DND-41 (cell line): ENCODE results near the gene ITGB5.

Source experiments
- ATAC-seq: fragments of 200-7000 bp; cut with Tn5 transposase; 3 replicates; pipeline ENCODE4 v1.9.1; 2021; ENCODE audit warnings: low read depth; ENCODE audit not compliant: insufficient read depth
- DNase-seq: peaks from one replicate; pipeline ENCODE4 v3.0.0-alpha.2; 2020
- H2AFZ ChIP-seq: 2 replicates; pipeline ENCODE4 v1.6.0; 2012; ENCODE audit warnings: low read depth, low read length
- H3K27ac ChIP-seq: 2 replicates; pipeline ENCODE4 v1.5.1; 2012; ENCODE audit warnings: low read length, inconsistent platforms
- H3K27me3 ChIP-seq: fragments of 200-600 bp; sonication (generic); 2 replicates; pipeline ENCODE4 v1.6.0; 2012; ENCODE audit warnings: low read length, mild to moderate bottlenecking, inconsistent platforms; ENCODE audit not compliant: insufficient read depth, poor library complexity
- H3K36me3 ChIP-seq: 2 replicates; pipeline ENCODE4 v1.5.1; 2012; ENCODE audit warnings: low read length, inconsistent platforms; ENCODE audit not compliant: insufficient read depth
- H3K4me1 ChIP-seq: 2 replicates; pipeline ENCODE4 v1.5.1; 2012; ENCODE audit warnings: mild to moderate bottlenecking, low read length; ENCODE audit not compliant: insufficient read depth
- H3K4me2 ChIP-seq: 2 replicates; pipeline ENCODE4 v1.6.0; 2012; ENCODE audit warnings: mild to moderate bottlenecking, moderate library complexity, low read length, inconsistent platforms; ENCODE audit not compliant: insufficient read depth
- H3K4me3 ChIP-seq, 2 experiments: fragments of 200-600 bp in 1 of 2; shearing (Covaris generic) in 1 of 2; 2 replicates each; pipeline ENCODE4 v1.5.1; 2012 to 2016; ENCODE audit warnings: inconsistent platforms in 2 of 2, low read length in 2 of 2, mild to moderate bottlenecking in 2 of 2, low read depth in 1 of 2, moderate library complexity in 1 of 2
- H3K79me2 ChIP-seq: 2 replicates; pipeline ENCODE4 v1.6.0; 2012; ENCODE audit warnings: low read length, inconsistent platforms; ENCODE audit not compliant: insufficient read depth
- H3K9ac ChIP-seq: 2 replicates; pipeline ENCODE4 v1.6.0; 2012; ENCODE audit warnings: low read depth, mild to moderate bottlenecking, inconsistent platforms, low read length, moderate library complexity
- H3K9me3 ChIP-seq: 2 replicates; pipeline ENCODE4 v1.5.1; 2012; ENCODE audit warnings: low read length, moderate library complexity, mild to moderate bottlenecking, inconsistent platforms; ENCODE audit not compliant: insufficient read depth, severe bottlenecking
- H4K20me1 ChIP-seq: 2 replicates; pipeline ENCODE4 v1.6.0; 2012; ENCODE audit warnings: low read length; ENCODE audit not compliant: insufficient read depth
- CTCF ChIP-seq: IDR thresholded peaks from 2 replicates; pipeline ENCODE4 v1.5.1; 2012; ENCODE audit warnings: borderline replicate concordance, low read length, moderate library complexity, mild to moderate bottlenecking; ENCODE audit not compliant: poor library complexity, severe bottlenecking; ENCODE audit errors: extremely low read depth
- EZH2 ChIP-seq: IDR thresholded peaks from 3 replicates; pipeline ENCODE4 v1.6.1; 2012; ENCODE audit warnings: borderline replicate concordance, low read depth, mild to moderate bottlenecking, moderate library complexity, low read length, inconsistent platforms; ENCODE audit not compliant: severe bottlenecking

Gene ITGB5

GRCh38 chr3:124893526-124893925, 6.4 kb upstream of the ITGB5 start:
- Histone ChIP-seq H3K4me1 (no peaks in the 10 kb centered on the region), H3K36me3 (no peaks in the 10 kb centered on the region), H3K4me2 (no peak overlapping the region), H3K9me3 (no peaks in the 10 kb centered on the region), H3K27me3 (no peaks in the 10 kb centered on the region), H2AFZ (no peak overlapping the region), H3K27ac (no peak overlapping the region), H3K4me3 (no peak overlapping the region), H3K79me2 (no peaks in the 10 kb centered on the region), H3K9ac (no peak overlapping the region), H4K20me1 (no peaks in the 10 kb centered on the region)
- no peak for DNase-seq
- no peak for ATAC-seq
- TF ChIP-seq CTCF (no peak), EZH2 (no peak)

- ATAC-seq (no peak), DNase-seq (no peak)
- Histone ChIP-seq H4K20me1 (no peaks in the 10 kb centered on the region), H3K9me3 (no peaks in the 10 kb centered on the region), H3K27me3 (no peaks in the 10 kb centered on the region), H3K27ac (no peak overlapping the region), H3K79me2 (no peaks in the 10 kb centered on the region), H3K4me1 (no peaks in the 10 kb centered on the region), H3K9ac (no peak overlapping the region), H2AFZ (no peak overlapping the region), H3K4me3 (no peak overlapping the region), H3K4me2 (no peak overlapping the region), H3K36me3 (no peaks in the 10 kb centered on the region)
- no peak for TF ChIP-seq EZH2
These were observed 3.5 kb upstream of the ITGB5 start for GRCh38 chr3:124890573-124891190.

GRCh38 chr3:124888482-124889441, 1.6 kb upstream of the ITGB5 start:
- H3K79me2 ChIP-seq: no peaks in the 10 kb centered on the region
- no peak overlapping the region for H3K4me3 ChIP-seq
- no peak for TF ChIP-seq EZH2
- no peak overlapping the region for H3K4me2 ChIP-seq
- H3K27me3 ChIP-seq: no peaks in the 10 kb centered on the region
- H3K9me3 ChIP-seq: no peaks in the 10 kb centered on the region
- H3K9ac ChIP-seq: no peak overlapping the region
- no peaks in the 10 kb centered on the region for H4K20me1 ChIP-seq
- DNase-seq (no peak), ATAC-seq (no peak)
- H3K36me3 ChIP-seq: no peaks in the 10 kb centered on the region
- H2AFZ ChIP-seq: no peak overlapping the region
- no peak overlapping the region for H3K27ac ChIP-seq
- H3K4me1 ChIP-seq: no peaks in the 10 kb centered on the region

GRCh38 chr3:124887932-124888298, 750 bp upstream of the ITGB5 start:
- no peaks in the 10 kb centered on the region for H3K79me2 ChIP-seq
- no peak overlapping the region for H3K9ac ChIP-seq
- DNase-seq (no peak), ATAC-seq (no peak)
- TF ChIP-seq CTCF: no peak
- no peak for TF ChIP-seq EZH2
- no peaks in the 10 kb centered on the region for H3K36me3 ChIP-seq
- H3K9me3 ChIP-seq: no peaks in the 10 kb centered on the region
- no peak overlapping the region for H3K4me3 ChIP-seq
- H4K20me1 ChIP-seq: no peaks in the 10 kb centered on the region
- no peak overlapping the region for H3K27ac ChIP-seq
- no peak overlapping the region for H3K4me2 ChIP-seq
- H3K27me3 ChIP-seq: no peaks in the 10 kb centered on the region
- no peaks in the 10 kb centered on the region for H3K4me1 ChIP-seq
- H2AFZ ChIP-seq: no peak overlapping the region
